Measurements from ENCODE around the gene PFKP. TPM values are rescaled to one million over a fixed set of nuclear protein-coding genes. Genes with fewer than 3 reads are reported as not detected.
A peak's percentile ranks its signal among the peaks of the same experiment; 100 is the strongest.

Gene PFKP
- total RNA-seq, 4 donors from 2014 or later, result 90.8 to 255 (median 112) TPM

DNA sequence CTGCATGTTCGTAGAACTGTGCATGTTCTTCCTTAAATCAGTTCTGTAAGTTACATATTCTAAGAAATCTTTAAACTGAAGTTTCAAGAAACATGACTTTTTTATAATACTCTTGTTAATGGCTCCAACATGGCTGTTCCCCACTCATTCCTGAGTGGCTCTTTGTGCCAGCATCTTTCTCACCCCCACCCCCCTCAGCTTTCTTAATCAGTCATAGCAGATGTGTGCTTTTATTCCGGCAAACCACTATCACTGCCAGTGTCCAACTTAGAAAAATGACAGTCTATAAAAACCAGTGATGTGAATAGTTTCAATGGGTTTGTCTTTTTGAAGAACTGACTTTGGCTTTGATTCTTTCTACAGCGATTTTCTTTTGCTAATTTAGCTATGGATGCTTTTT lies 67.7 kb downstream of the PFKP start:
- Histone ChIP-seq H3K27ac (replicated peaks in 1 of 4) (peak overlapping the region in 1 of 4 donors; percentile 68), H3K4me1 (peaks cover 15 to 31% (median 30%) of the 10 kb centered on the region in 4 donors), H3K4me3 (no peak overlapping the region), H3K27me3 (no peaks in the 10 kb centered on the region), H3K36me3 (peaks cover 61 to 100% (median 97%) of the 10 kb centered on the region in 4 donors), H3K9me3 (no peaks in the 10 kb centered on the region)
- no peak for DNase-seq (ENCODE audit: extremely low spot score)
- intact Hi-C loops (cut with DNase I), result no loop called here
- WGBS, result 84% methylated on average over 3 of the region's 3 CpGs
- TF ChIP-seq POLR2AphosphoS5 (IDR thresholded peaks at IDR 0.05), result no peak
- TF ChIP-seq CTCF (IDR thresholded peaks at IDR 0.05), result no peak
- TF ChIP-seq POLR2A (IDR thresholded peaks at IDR 0.05; ENCODE audit: low read depth), result no peak
- no peak for TF ChIP-seq EP300 (IDR thresholded peaks at IDR 0.05)

DNA sequence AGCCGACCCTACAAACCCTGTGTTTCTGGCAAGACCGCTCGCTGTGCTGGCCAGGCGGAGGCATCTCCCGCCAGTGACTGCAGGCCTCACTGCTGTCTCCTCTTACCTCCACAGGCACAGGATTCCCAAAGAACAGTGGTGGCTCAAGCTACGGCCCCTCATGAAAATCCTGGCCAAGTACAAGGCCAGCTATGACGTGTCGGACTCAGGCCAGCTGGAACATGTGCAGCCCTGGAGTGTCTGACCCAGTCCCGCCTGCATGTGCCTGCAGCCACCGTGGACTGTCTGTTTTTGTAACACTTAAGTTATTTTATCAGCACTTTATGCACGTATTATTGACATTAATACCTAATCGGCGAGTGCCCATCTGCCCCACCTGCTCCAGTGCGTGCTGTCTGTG lies 69.0 kb downstream of the PFKP start:
- DNase-seq (ENCODE audit: extremely low spot score), result no peak
- intact Hi-C loops (cut with DNase I), result no loop called here
- Histone ChIP-seq H3K36me3 (peaks cover 50 to 99% (median 94%) of the 10 kb centered on the region in 4 donors), H3K27ac (replicated peaks in 1 of 4) (peak overlapping the region; percentile 50 to 69 (median 60)), H3K4me1 (peaks cover 17 to 45% (median 43%) of the 10 kb centered on the region in 4 donors), H3K4me3 (no peak overlapping the region), H3K27me3 (no peaks in the 10 kb centered on the region), H3K9me3 (no peaks in the 10 kb centered on the region)
- TF ChIP-seq POLR2AphosphoS5 (IDR thresholded peaks at IDR 0.05), result peak in 1 of 2 donors; percentile 39
- no peak for TF ChIP-seq POLR2A (IDR thresholded peaks at IDR 0.05; ENCODE audit: low read depth)
- 54% methylated on average over 14 of the region's 14 CpGs for WGBS

DNA sequence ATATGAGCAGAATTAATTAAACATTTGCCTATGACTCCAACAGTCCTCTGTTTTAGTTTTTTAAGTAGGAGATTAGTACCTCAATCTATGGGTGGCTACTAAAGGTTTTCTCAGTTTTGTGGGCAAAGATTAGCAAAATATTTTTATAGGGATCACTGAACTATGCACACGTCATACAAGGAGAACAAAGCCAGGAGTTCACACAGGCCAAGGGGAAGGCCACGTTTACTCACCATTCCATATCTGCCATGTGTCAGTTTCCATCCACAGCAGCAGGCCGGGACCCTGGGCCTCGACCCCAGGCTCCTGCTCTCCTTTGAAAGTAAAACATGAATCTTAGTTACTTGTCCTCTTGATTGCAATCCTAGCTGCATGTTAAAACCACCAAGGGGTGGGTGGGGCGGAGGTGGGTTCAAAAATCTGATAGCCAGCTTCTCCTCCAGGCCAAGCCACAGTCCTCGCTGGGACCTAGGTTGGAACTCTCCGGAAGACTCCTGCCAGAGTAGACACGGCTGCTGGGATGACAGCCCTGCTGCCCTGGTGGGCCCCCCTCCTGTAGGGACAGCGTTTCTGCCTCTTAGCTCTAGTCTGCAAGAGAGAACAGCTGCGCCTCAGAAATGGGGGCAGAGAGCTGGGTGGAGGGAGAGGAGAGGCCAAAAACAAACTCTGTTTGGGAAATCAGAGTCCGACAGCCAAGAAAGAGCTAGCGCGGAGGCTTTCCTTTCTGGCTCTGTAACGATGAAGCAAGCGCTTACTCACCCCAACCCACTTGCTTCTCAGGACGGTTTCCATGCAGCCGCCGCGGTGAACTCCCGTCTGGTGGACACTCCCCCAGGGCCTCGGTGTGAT lies 69.6 kb downstream of the PFKP start:
- H3K4me3 ChIP-seq, result no peak overlapping the region
- no peaks in the 10 kb centered on the region for H3K27me3 ChIP-seq
- intact Hi-C loops (cut with DNase I), result no loop called here
- WGBS, result 60% methylated on average over 16 of the region's 21 CpGs
- peak overlapping the region; percentile 50 to 69 (median 68) for H3K27ac ChIP-seq (replicated peaks in 1 of 4)
- no peak for DNase-seq (ENCODE audit: extremely low spot score)
- H3K9me3 ChIP-seq, result no peaks in the 10 kb centered on the region
- TF ChIP-seq POLR2AphosphoS5 (IDR thresholded peaks at IDR 0.05) (peak; percentile 48 to 63), POLR2A (IDR thresholded peaks at IDR 0.05; ENCODE audit: low read depth) (no peak), EP300 (IDR thresholded peaks at IDR 0.05) (no peak)
- peaks cover 17 to 51% (median 48%) of the 10 kb centered on the region in 4 donors for H3K4me1 ChIP-seq
- H3K36me3 ChIP-seq, result peaks cover 45 to 99% (median 94%) of the 10 kb centered on the region in 4 donors

GRCh38 chr10:3137958-3138726 lies 70.8 kb downstream of the PFKP start:
- WGBS, result 90% methylated on average over 40 of the region's 41 CpGs
- H3K36me3 ChIP-seq, result peaks cover 40 to 99% (median 93%) of the 10 kb centered on the region in 4 donors
- no peaks in the 10 kb centered on the region for H3K9me3 ChIP-seq
- no peak overlapping the region for H3K4me3 ChIP-seq
- peak overlapping the region; percentile 50 to 69 (median 68) for H3K27ac ChIP-seq (replicated peaks in 1 of 4)
- intact Hi-C loops (cut with DNase I), result no loop called here
- TF ChIP-seq CTCF (IDR thresholded peaks at IDR 0.05) (no peak), EP300 (IDR thresholded peaks at IDR 0.05) (no peak), POLR2AphosphoS5 (IDR thresholded peaks at IDR 0.05) (no peak), POLR2A (IDR thresholded peaks at IDR 0.05; ENCODE audit: low read depth) (no peak)
- H3K4me1 ChIP-seq, result peaks cover 17 to 54% (median 50%) of the 10 kb centered on the region in 4 donors
- H3K27me3 ChIP-seq, result no peaks in the 10 kb centered on the region
- DNase-seq (ENCODE audit: extremely low spot score), result no peak

GRCh38 chr10:3139216-3139910 lies 72.0 kb downstream of the PFKP start:
- Histone ChIP-seq H3K27ac (replicated peaks in 1 of 4) (peak overlapping the region; percentile 64 to 74 (median 70)), H3K27me3 (no peaks in the 10 kb centered on the region), H3K4me1 (peaks cover 17 to 54% (median 50%) of the 10 kb centered on the region in 4 donors), H3K36me3 (peaks cover 44 to 99% (median 93%) of the 10 kb centered on the region in 4 donors), H3K4me3 (no peak overlapping the region), H3K9me3 (no peaks in the 10 kb centered on the region)
- no peak for DNase-seq (ENCODE audit: extremely low spot score)
- intact Hi-C loops (cut with DNase I), result no loop called here
- no peak for TF ChIP-seq EP300 (IDR thresholded peaks at IDR 0.05)
- no peak for TF ChIP-seq CTCF (IDR thresholded peaks at IDR 0.05)
- no peak for TF ChIP-seq POLR2AphosphoS5 (IDR thresholded peaks at IDR 0.05)
- no peak for TF ChIP-seq POLR2A (IDR thresholded peaks at IDR 0.05; ENCODE audit: low read depth)
- 92% methylated on average over 10 of the region's 10 CpGs for WGBS

Measured in esophagus muscularis mucosa (tissue), 4 donors.